ENCODE results near the gene MIX23.
A peak's percentile ranks its signal among the peaks of the same experiment; 100 is the strongest.
"Not testable (repeated sequence)": the region's sequence is repeated elsewhere in the genome, so short reads cannot be mapped to it uniquely, and the experiment has no call there.

The MIX23 gene

DNA sequence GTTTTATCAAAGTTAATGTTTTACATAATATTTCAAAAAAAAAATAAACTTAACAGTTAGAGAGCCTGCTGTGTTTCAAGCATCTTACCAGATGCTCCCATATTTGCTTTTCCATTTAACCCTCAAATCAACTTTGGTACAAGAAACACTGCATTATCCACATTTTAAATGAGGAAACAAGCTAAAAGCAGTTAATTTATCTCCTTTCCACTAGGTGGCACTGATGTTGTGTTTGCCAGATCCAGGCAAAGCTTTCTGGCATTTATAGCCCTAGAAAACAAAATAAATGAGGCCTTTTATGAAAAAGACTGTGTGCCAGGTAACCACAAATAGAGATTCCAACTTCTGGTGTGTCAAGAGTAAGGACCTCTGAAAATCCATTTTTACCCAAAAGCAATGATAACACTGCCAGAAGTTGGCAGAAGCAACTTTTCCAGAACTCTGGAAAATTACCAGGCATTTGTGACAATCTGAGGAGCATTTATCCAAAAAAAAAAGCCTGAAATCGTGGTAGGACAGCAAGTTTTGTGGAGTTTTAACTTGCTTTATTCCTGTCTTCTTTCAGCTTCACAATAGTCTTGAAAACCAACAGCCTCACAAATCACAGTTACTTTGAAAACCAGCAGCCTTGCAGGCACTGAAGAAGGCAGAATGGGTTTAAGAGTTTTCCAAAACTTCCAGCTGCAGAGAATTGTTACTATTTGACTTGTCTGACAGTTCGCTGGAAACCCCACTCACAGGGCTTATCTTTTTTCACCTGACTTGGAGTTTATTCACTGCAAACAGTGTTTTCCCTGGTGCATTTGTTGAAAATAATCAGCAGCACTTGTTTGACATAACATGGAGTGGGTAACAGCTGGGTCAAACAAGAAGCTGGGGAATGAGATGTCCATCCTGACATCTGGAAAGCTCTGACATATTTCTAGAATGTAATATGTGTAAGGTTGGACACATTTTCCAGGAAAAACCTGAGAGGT, 10.1 kb upstream of the MIX23 start:
- no peak for DNase-seq (ENCODE audit: low read depth in 2 of 2)

- no peak for DNase-seq (ENCODE audit: low read depth in 2 of 2)
These were observed 8.8 kb upstream of the MIX23 start for GRCh38 chr3:122391681-122392446.

GRCh38 chr3:122390665-122391064, 7.6 kb upstream of the MIX23 start:
- no peak for DNase-seq (ENCODE audit: low read depth in 2 of 2)

DNA sequence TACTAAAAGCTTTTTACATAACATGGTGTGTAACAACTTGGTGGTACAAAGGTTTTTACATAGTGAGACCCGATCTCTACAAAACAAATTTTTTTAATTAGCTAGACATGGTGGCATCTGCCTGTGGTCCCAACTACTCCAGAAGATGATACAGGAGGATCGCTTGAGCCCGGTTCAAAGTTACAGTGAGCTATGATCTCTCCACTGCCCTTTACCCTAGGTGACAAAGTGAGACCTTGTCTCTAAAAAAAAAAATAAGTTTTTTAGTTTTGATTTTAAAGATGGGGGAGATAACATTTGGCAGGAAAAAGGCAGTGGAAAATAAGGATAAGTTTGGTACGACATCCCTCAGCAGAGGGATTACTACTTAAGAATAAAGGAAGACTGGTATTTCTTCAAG, 6.9 kb upstream of the MIX23 start:
- DNase-seq (ENCODE audit: low read depth in 2 of 2): no peak

GRCh38 chr3:122389197-122389596, 6.2 kb upstream of the MIX23 start:
- no peak for DNase-seq (ENCODE audit: low read depth in 2 of 2)

DNA sequence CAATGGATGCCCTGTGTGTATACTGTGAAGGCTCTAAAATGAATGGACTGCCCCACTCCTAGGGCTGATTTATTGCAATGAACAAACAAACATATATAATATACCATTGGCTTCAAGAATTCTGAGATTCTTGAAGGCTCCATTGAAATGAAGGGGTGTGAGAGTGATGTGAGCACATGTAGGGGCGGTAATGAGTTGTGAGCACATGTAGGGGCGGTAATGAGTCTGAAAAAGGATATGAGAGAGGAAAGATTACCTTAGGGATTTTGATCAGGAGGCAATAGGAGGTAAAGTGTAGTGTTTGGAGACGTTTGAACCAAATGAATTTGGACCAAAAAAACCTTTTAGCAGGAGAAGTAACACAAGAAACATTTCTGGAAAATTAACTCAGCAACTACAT, 4.7 kb upstream of the MIX23 start:
- no peak for DNase-seq (ENCODE audit: low read depth in 2 of 2)

GRCh38 chr3:122383771-122384697, 1.0 kb upstream of the MIX23 start, which contains the start of gene FAM162A:
FAM162A (plus strand) TSS chr3:122384182; CDS start chr3:122384266, 84 bp downstream.
- peak; percentile 91 for DNase-seq (ENCODE audit: low read depth in 2 of 2)

DNA sequence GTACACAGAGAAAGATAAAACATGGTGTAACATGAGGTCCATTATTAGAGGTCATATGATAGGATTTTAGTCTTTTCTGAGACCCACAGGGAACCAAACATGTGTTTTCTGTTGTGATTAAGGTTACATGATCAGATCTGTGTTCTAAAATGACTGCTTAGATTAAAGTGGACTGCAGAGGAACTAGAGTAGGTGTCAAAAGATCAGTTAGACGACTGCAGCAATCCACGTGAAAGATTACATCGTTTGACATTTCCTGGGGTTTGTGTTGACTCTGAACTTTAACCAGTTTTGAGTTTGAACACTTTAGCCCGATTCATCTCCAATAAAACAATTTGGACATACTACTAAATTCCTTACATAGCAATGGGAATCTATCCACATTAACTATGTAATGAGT, 5.1 kb downstream of the MIX23 start:
- no peak for DNase-seq (ENCODE audit: low read depth in 2 of 2)

GRCh38 chr3:122374034-122374433, 9.0 kb downstream of the MIX23 start:
- DNase-seq (ENCODE audit: low read depth in 2 of 2): no peak

- DNase-seq (ENCODE audit: low read depth in 2 of 2): no peak
These were observed 16.7 kb downstream of the MIX23 start for GRCh38 chr3:122366379-122366749.

DNA sequence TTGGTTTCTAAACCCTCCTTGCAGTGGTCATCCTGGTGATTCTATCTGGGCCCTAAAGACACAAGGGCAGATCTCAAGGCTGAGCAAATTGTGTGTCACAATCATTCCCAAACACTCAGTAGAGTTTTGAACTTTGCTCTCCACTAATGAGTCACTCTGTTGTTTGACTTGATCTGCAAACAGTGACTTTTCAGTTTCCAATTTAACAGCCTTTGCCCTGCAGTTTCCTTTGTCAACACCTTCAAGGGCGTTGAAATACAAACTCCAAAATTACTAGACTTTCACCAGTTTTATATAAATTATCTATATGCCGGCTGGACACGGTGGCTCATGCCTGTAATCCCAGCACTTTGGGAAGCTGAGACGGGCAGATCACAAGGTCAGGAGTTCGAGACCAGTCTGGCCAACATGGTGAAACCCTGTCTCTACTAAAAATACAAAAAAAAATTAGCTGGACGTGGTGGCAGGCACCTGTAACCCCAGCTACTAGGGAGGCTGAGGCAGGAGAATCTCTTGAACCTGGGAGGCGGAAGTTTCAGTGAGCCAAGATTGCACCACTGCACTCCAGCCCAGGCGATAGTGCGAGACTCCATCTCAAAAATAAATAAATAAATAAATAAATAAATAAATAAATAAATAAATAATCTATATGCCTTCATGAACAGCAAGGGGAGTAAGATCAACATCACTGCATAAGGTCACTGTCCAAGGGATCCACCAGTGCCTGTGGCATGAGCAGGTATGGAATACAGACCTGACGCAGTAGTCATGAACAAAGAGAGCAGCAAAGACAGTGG, 17.3 kb downstream of the MIX23 start:
- DNase-seq (ENCODE audit: low read depth in 2 of 2): not testable (repeated sequence)

- DNase-seq (ENCODE audit: low read depth in 2 of 2): no peak
These were observed 18.0 kb downstream of the MIX23 start for GRCh38 chr3:122365073-122365472.

- DNase-seq (ENCODE audit: low read depth in 2 of 2): no peak
These were observed 18.5 kb downstream of the MIX23 start for GRCh38 chr3:122364490-122364889.

- no peak for DNase-seq (ENCODE audit: low read depth in 2 of 2)
These were observed 21.0 kb downstream of the MIX23 start for GRCh38 chr3:122362026-122362425.

- no peak for DNase-seq (ENCODE audit: low read depth in 2 of 2)
These were observed 24.4 kb downstream of the MIX23 start for GRCh38 chr3:122358703-122359032.

- no peak for DNase-seq (ENCODE audit: low read depth in 2 of 2)
These were observed 25.0 kb downstream of the MIX23 start for GRCh38 chr3:122357828-122358702.

DNA sequence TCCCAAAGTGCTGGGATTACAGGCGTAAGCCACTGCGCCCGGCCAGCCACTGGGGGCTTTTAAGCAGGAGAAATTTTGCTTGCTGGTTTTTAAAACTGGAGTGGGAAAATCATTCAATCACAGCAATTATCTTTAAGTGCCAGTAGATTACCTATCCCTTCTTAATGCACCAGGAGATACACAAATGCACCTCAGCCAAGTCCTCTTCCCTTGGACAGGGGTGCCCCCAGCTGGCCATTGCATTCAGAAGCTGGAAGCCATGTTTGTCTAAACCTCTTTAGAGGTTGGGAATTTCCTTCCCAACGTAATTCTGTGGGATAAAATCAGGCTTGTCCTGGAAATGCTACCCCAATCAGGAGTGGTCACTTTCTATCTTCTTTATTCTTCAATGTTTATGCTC, 26.6 kb downstream of the MIX23 start:
- DNase-seq (ENCODE audit: low read depth in 2 of 2): no peak

DNA sequence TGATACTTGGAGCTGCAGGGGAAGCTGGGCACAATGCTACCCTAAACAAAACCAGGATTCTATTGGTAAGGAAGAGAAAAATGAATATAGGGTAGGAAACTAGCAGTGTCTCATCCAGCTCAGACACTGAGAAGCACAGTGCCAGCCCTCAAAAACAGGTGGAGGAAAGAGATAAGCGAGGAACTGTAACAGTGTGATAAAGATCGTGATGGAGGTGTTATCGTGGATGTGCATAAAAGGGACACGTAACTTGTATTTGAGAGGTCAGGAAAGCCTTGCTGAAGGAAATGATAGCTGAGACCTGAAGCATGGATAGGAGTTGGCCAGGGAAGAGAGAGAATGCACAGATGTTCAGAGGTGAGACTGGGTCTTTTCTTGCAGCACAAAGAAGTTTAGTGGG, 27.4 kb downstream of the MIX23 start:
- DNase-seq (ENCODE audit: low read depth in 2 of 2): no peak

DNA sequence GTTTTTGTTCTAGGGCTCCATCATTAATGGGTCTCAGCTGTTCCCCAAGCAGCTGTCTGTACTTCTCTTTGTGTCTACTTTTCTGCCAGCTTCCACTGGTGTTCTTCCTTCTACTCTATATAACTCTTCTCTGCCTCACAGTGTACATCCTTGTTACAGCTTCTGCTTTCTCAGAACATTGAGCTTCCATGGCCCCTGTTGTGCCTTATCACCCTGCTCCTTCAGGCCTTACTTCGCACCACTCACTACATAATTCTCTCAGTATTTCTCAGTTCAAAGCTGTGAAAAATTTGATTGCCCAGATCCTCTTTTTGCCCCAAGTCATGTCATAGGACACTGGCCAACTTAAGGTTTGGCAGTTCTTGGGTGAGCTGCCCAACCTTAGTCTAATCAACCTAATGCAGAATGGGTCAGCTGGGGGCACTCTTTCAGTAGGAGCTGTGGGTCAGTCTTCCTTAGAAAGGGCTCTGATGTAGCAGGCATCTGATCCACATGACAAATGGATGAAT, 29.1 kb downstream of the MIX23 start:
- no peak for DNase-seq (ENCODE audit: low read depth in 2 of 2)

DNA sequence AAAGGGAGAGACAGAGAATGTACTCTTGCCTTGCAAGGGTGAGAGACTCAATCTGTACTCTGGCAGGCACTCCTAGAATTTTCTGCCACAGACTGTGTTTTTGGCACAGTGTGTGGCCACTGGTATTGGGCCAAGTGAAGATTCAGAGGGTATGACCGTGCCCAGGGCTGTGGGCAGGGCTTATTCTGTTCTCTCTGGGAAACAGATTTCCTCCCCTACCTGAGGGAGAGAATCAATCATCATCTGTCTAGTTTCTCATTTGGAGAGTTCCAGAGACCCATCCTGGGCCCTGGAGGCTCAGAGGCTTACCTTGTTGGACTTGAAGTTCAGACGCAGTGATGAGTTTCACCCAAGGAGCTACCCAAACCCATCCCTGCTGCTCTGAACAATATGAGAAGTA, 29.8 kb downstream of the MIX23 start:
- DNase-seq (ENCODE audit: low read depth in 2 of 2): no peak

Measured in stimulated activated CD8-positive, alpha-beta memory T cell treated with anti-CD3 and anti-CD28 coated beads, Interleukin-15, amount 100 ng/mL, for 48 hours (primary cell).